ENCODE measurements around the gene PCDHB12.

PCDHB12 gene

DNA sequence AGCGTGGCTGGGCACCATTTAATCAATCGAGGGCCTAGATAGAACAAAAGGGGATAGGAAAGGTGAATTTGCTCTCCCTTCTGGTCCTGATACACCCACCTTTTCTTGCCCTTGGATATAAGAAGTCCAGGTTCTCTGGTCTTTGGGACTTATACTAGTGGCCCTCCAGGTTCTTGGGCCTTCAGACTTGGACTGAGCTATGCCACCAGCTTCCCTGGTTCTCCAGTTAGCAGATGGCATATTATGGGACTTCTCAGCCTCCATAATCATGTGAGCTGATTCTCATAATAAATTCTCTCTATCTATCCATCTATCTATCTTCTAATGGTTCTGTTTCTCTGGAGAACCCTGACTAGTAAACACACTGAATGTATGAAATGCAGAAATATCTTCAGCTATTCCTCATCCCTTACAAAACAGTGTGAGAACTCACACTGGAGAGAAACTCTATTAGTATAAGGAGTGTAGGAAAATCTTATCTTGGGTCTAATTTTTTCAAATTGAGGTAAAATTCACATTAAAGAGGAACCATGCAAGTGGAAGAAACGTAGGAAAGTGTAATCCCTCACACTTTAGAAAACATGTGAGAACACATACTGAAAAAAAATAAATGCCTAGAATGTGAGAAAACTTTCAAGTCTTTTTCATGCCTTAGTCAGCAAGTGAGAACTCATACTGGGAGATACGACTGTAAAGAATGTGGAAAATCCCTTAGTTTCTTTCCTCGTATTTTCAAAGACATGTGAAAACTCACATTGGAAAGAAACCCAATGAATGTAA, 52.1 kb downstream of the PCDHB12 start:
- no peak for DNase-seq (ENCODE audit: low read depth in 4 of 4, low spot score in 1 of 4)

DNA sequence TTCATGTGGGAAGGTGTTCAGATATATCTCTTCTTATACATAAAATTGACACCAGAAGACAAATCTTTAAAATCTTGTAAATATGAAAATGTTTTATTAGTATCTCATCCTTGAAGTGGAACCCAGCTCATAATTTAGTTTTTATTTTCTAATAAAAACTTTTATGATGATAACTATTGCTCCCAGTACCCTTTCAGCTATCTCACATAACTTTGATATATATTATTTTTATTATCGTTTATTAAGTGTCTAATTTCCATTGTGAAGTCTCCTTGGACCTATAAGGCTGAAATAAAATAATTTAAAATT, 52.7 kb downstream of the PCDHB12 start:
- DNase-seq (ENCODE audit: low read depth in 4 of 4, low spot score in 1 of 4) = no peak

Measured in stimulated activated CD4-positive, alpha-beta T cell treated with anti-CD3 and anti-CD28 coated beads, Interleukin-1b, Interleukin-23, amount 100 ng/mL, for 24 hours (primary cell).